CD4-positive, alpha-beta T cell treated with Interleukin-4 for 1 hour (primary cell): ENCODE results near the gene MARS1.
"Not testable (repeated sequence)": the region's sequence is repeated elsewhere in the genome, so short reads cannot be mapped to it uniquely, and the experiment has no call there.

ENCODE experiments used
- DNase-seq, 2 donors: peaks; one replicate each; pipeline ENCODE4 v3.0.0-alpha.2; 2020 to 2022

The MARS1 gene

GRCh38 chr12:57497223-57498131 is 9.6 kb downstream of the MARS1 start:
- DNase-seq, result no peak

- DNase-seq, result no peak
These were observed 10.2 kb downstream of the MARS1 start for GRCh38 chr12:57498132-57498502.

GRCh38 chr12:57498571-57498970 is 10.7 kb downstream of the MARS1 start:
- no peak for DNase-seq

GRCh38 chr12:57500213-57500612 is 12.3 kb downstream of the MARS1 start:
- no peak for DNase-seq

GRCh38 chr12:57502311-57502969 is 14.6 kb downstream of the MARS1 start:
- DNase-seq, result not testable (repeated sequence)

GRCh38 chr12:57506541-57506940 is 18.7 kb downstream of the MARS1 start:
- DNase-seq, result not testable (repeated sequence)

GRCh38 chr12:57507796-57508195 is 19.9 kb downstream of the MARS1 start:
- DNase-seq, result not testable (repeated sequence)

GRCh38 chr12:57511161-57511560 is 23.3 kb downstream of the MARS1 start:
- DNase-seq, result no peak

- DNase-seq, result no peak
These were observed 23.9 kb downstream of the MARS1 start for GRCh38 chr12:57511588-57512325.

GRCh38 chr12:57512665-57513064 is 24.8 kb downstream of the MARS1 start:
- DNase-seq, result no peak

GRCh38 chr12:57513266-57513665 is 25.4 kb downstream of the MARS1 start:
- no peak for DNase-seq

- not testable (repeated sequence) for DNase-seq
These were observed 25.8 kb downstream of the MARS1 start for GRCh38 chr12:57513677-57514076.

GRCh38 chr12:57514246-57514645 is 26.4 kb downstream of the MARS1 start:
- not testable (repeated sequence) for DNase-seq

GRCh38 chr12:57514720-57515407 is 27.0 kb downstream of the MARS1 start:
- no peak for DNase-seq

- DNase-seq, result no peak
These were observed 27.6 kb downstream of the MARS1 start for GRCh38 chr12:57515408-57515933.

GRCh38 chr12:57515934-57516541 is 28.2 kb downstream of the MARS1 start:
- DNase-seq, result no peak

- DNase-seq, result no peak
These were observed 28.8 kb downstream of the MARS1 start for GRCh38 chr12:57516617-57517153.

- DNase-seq, result no peak
These were observed 29.3 kb downstream of the MARS1 start for GRCh38 chr12:57517187-57517586.

- not testable (repeated sequence) for DNase-seq
These were observed 29.9 kb downstream of the MARS1 start for GRCh38 chr12:57517718-57518117.

GRCh38 chr12:57518176-57518919 is 30.5 kb downstream of the MARS1 start:
- no peak for DNase-seq
